Activated CD4-positive, alpha-beta memory T cell treated with anti-CD3 and anti-CD28 coated beads, Interleukin-2, amount 10 ng/mL, durations not matched to agents 7 days and 5 days (primary cell): ENCODE results near the gene SLC9A5. TPM values are rescaled to one million over a fixed set of nuclear protein-coding genes. Genes with fewer than 3 reads are reported as not detected.

Experiments
- CTCF ChIA-PET: fragments of 350-600 bp; sonication (Branson Sonifier 250); formaldehyde crosslinking; loops from one replicate; lab custom pipeline; 2021; ENCODE audit warnings: antibody characterized with exemption, inconsistent platforms; lab: Charles Lee
- POLR2A ChIA-PET: fragments of 350-600 bp; sonication (Branson Sonifier 250); formaldehyde crosslinking; loops from one replicate; lab custom pipeline; 2021; ENCODE audit warnings: antibody characterized with exemption; lab: Charles Lee
- DNase-seq: peaks from one replicate; pipeline ENCODE4 v3.0.0-alpha.2; 2020
- H3K27ac Mint-ChIP-seq: one replicate; pipeline ENCODE4 v1.8.0; 2021; ENCODE audit warnings: mild to moderate bottlenecking, mixed read lengths
- H3K27me3 Mint-ChIP-seq: one replicate; pipeline ENCODE4 v1.8.0; 2021; ENCODE audit warnings: mixed read lengths
- H3K36me3 Mint-ChIP-seq: one replicate; pipeline ENCODE4 v1.8.0; 2021; ENCODE audit warnings: low read depth, mixed read lengths
- H3K4me1 Mint-ChIP-seq: one replicate; pipeline ENCODE4 v1.8.0; 2021; ENCODE audit warnings: mixed read lengths
- H3K4me3 Mint-ChIP-seq: one replicate; pipeline ENCODE4 v1.8.0; 2021; ENCODE audit warnings: mild to moderate bottlenecking, mixed read lengths
- H3K9me3 Mint-ChIP-seq: one replicate; pipeline ENCODE4 v1.8.0; 2021; ENCODE audit warnings: mixed read lengths
- total RNA-seq, 2 experiments: library from RNA; stranded (reverse); gene quantifications; one replicate each; pipeline ENCODE4 v1.2.3, GENCODE V29; 2021

Gene SLC9A5
- total RNA-seq, 2 experiments from 2014 or later: 2.2 to 2.8 TPM

- no peaks in the 10 kb centered on the region for H3K9me3 Mint-ChIP-seq
- CTCF ChIA-PET: no interaction called here
- no peak overlapping the region for H3K27ac Mint-ChIP-seq
- DNase-seq: no peak
- POLR2A ChIA-PET: no interaction called here
- peaks cover 8% of the 10 kb centered on the region for H3K27me3 Mint-ChIP-seq
- H3K4me1 Mint-ChIP-seq: no peaks in the 10 kb centered on the region
- no peaks in the 10 kb centered on the region for H3K36me3 Mint-ChIP-seq
- no peak overlapping the region for H3K4me3 Mint-ChIP-seq
These were observed 50.5 kb downstream of the SLC9A5 start for GRCh38 chr16:67299269-67299668.

- Mint-ChIP-seq H3K27ac (no peak overlapping the region), H3K4me3 (no peak overlapping the region), H3K4me1 (no peaks in the 10 kb centered on the region), H3K9me3 (no peaks in the 10 kb centered on the region), H3K36me3 (no peaks in the 10 kb centered on the region), H3K27me3 (peaks cover 6% of the 10 kb centered on the region)
- no peak for DNase-seq
- CTCF ChIA-PET: interaction anchor here (0.5 to 1.0 kb wide), 2 partner anchors 37 to 131 kb away, joined by 3 read pairs; no protein-coding TSS in a partner anchor
- POLR2A ChIA-PET: no interaction called here
These were observed 52.5 kb downstream of the SLC9A5 start for GRCh38 chr16:67301080-67301782.

- Mint-ChIP-seq H3K4me3 (no peak overlapping the region), H3K9me3 (no peaks in the 10 kb centered on the region), H3K4me1 (no peaks in the 10 kb centered on the region), H3K36me3 (no peaks in the 10 kb centered on the region), H3K27ac (no peak overlapping the region), H3K27me3 (peaks cover 5% of the 10 kb centered on the region)
- ChIA-PET CTCF (interaction anchor here (1.0 kb wide), 1 partner anchor 38 kb away, joined by 3 read pairs; no protein-coding TSS in a partner anchor), POLR2A (no interaction called here)
- DNase-seq: no peak
These were observed 53.3 kb downstream of the SLC9A5 start for GRCh38 chr16:67302076-67302475.

- Mint-ChIP-seq H3K27me3 (peaks cover 2% of the 10 kb centered on the region), H3K4me3 (no peak overlapping the region), H3K9me3 (no peaks in the 10 kb centered on the region), H3K27ac (no peak overlapping the region), H3K36me3 (no peaks in the 10 kb centered on the region), H3K4me1 (no peaks in the 10 kb centered on the region)
- ChIA-PET POLR2A (no interaction called here), CTCF (no interaction called here)
- DNase-seq: no peak
These were observed 54.2 kb downstream of the SLC9A5 start for GRCh38 chr16:67302970-67303369.

- Mint-ChIP-seq H3K4me3 (no peak overlapping the region), H3K4me1 (peaks cover 3% of the 10 kb centered on the region), H3K27me3 (no peaks in the 10 kb centered on the region), H3K27ac (no peak overlapping the region), H3K36me3 (no peaks in the 10 kb centered on the region), H3K9me3 (no peaks in the 10 kb centered on the region)
- CTCF ChIA-PET: no interaction called here
- no peak for DNase-seq
- POLR2A ChIA-PET: no interaction called here
These were observed 55.2 kb downstream of the SLC9A5 start for GRCh38 chr16:67304020-67304419.

- DNase-seq: no peak
- ChIA-PET POLR2A (no interaction called here), CTCF (no interaction called here)
- no peak overlapping the region for H3K27ac Mint-ChIP-seq
- H3K27me3 Mint-ChIP-seq: no peaks in the 10 kb centered on the region
- no peaks in the 10 kb centered on the region for H3K36me3 Mint-ChIP-seq
- no peaks in the 10 kb centered on the region for H3K9me3 Mint-ChIP-seq
- H3K4me1 Mint-ChIP-seq: peaks cover 9% of the 10 kb centered on the region
- no peak overlapping the region for H3K4me3 Mint-ChIP-seq
These were observed 56.7 kb downstream of the SLC9A5 start for GRCh38 chr16:67305216-67306071.

GRCh38 chr16:67310561-67310960 is 61.8 kb downstream of the SLC9A5 start:
- DNase-seq: no peak
- CTCF ChIA-PET: no interaction called here
- Mint-ChIP-seq H3K4me3 (no peak overlapping the region), H3K9me3 (no peaks in the 10 kb centered on the region), H3K4me1 (peaks cover 35% of the 10 kb centered on the region), H3K27ac (no peak overlapping the region), H3K36me3 (no peaks in the 10 kb centered on the region), H3K27me3 (no peaks in the 10 kb centered on the region)
- POLR2A ChIA-PET: interaction anchor here (1.5 kb wide), 1 partner anchor 25 kb away, joined by 3 read pairs; no protein-coding TSS in a partner anchor

- H3K9me3 Mint-ChIP-seq: no peaks in the 10 kb centered on the region
- H3K27ac Mint-ChIP-seq: peak overlapping the region; percentile 87
- peaks cover 35% of the 10 kb centered on the region for H3K4me1 Mint-ChIP-seq
- peak; percentile 87 for DNase-seq
- H3K4me3 Mint-ChIP-seq: no peak overlapping the region
- ChIA-PET POLR2A (interaction anchor here (0.6 to 1.5 kb wide), 5 partner anchors 21 to 56 kb away, joined by 3 to 5 read pairs (median 3); no protein-coding TSS in a partner anchor), CTCF (interaction anchor here (0.7 to 1.5 kb wide), 3 partner anchors 25 to 31 kb away, joined by 3 to 6 read pairs (median 3); no protein-coding TSS in a partner anchor)
- peaks cover 2% of the 10 kb centered on the region for H3K27me3 Mint-ChIP-seq
- no peaks in the 10 kb centered on the region for H3K36me3 Mint-ChIP-seq
These were observed 63.1 kb downstream of the SLC9A5 start for GRCh38 chr16:67311607-67312488.

- Mint-ChIP-seq H3K4me1 (peaks cover 35% of the 10 kb centered on the region), H3K9me3 (no peaks in the 10 kb centered on the region), H3K36me3 (no peaks in the 10 kb centered on the region), H3K27ac (peak overlapping the region; percentile 87), H3K27me3 (peaks cover 2% of the 10 kb centered on the region), H3K4me3 (no peak overlapping the region)
- DNase-seq: no peak
- ChIA-PET POLR2A (no interaction called here), CTCF (interaction anchor here (0.7 to 1.5 kb wide), 4 partner anchors 13 to 32 kb away, joined by 3 to 6 read pairs (median 3); no protein-coding TSS in a partner anchor)
These were observed 63.9 kb downstream of the SLC9A5 start for GRCh38 chr16:67312719-67313118.

- Mint-ChIP-seq H3K4me3 (no peak overlapping the region), H3K4me1 (peaks cover 4% of the 10 kb centered on the region), H3K27me3 (peaks cover 40% of the 10 kb centered on the region), H3K27ac (no peak overlapping the region), H3K36me3 (no peaks in the 10 kb centered on the region), H3K9me3 (no peaks in the 10 kb centered on the region)
- ChIA-PET CTCF (no interaction called here), POLR2A (no interaction called here)
- no peak for DNase-seq
These were observed 69.1 kb downstream of the SLC9A5 start for GRCh38 chr16:67317853-67318252.
